Mesothelial cell of epicardium (in vitro differentiated cells): ENCODE data around the gene DGKI. TPM values are rescaled to one million over a fixed set of nuclear protein-coding genes. Genes with fewer than 3 reads are reported as not detected.

Source experiments
- DNase-seq, 2 experiments: peaks; one replicate each; pipeline ENCODE4 v3.0.0; 2021; ENCODE audit warnings: low spot score in 2 of 2; ENCODE audit not compliant: unreplicated experiment in 2 of 2
- H3K27ac Mint-ChIP-seq: 2 replicates; pipeline ENCODE4 v1.8.0; 2021; ENCODE audit warnings: mixed read lengths
- H3K27me3 Mint-ChIP-seq: 2 replicates; pipeline ENCODE4 v1.8.0; 2021; ENCODE audit warnings: low read depth, mixed read lengths
- H3K36me3 Mint-ChIP-seq: 2 replicates; pipeline ENCODE4 v1.8.0; 2021; ENCODE audit warnings: mixed read lengths
- H3K4me1 Mint-ChIP-seq: 2 replicates; pipeline ENCODE4 v1.8.0; 2021; ENCODE audit warnings: mixed read lengths
- H3K4me3 Mint-ChIP-seq: 2 replicates; pipeline ENCODE4 v1.8.0; 2021; ENCODE audit warnings: mild to moderate bottlenecking, moderate library complexity, mixed read lengths
- H3K9me3 Mint-ChIP-seq: 2 replicates; pipeline ENCODE4 v1.8.0; 2021; ENCODE audit warnings: mixed read lengths
- total RNA-seq: library from RNA; stranded (reverse); gene quantifications from 3 replicates; pipeline ENCODE4 v1.2.1, GENCODE V29; 2021
- TF ChIP-seq, protein P1 (sequence below): fragments of 200-600 bp; sonication (generic); IDR thresholded peaks from one replicate; pipeline ENCODE4 v1.5.0; 2021; ENCODE audit warnings: antibody characterized with exemption; ENCODE audit not compliant: unreplicated experiment

The DGKI gene
- total RNA-seq, 1 donor from 2014 or later: 2.0 TPM

DNA sequence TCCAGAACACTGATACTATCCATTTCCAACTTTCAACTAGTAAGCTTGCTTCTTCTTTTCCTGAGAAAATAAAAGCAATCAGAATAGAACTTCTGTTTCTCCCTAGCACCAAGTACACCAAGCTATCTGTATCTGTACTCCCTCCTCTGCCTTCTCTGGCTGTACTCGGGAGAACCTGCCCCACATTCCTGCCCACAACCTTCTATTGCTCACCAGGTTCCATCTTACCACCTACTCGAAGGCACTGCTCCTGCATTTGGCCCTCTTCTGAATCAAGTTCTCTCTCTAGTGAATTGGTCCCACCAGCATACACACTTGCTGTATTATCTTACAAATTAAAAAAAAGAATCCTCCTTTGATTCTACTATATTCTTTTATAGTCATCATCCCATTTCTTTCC, 333.7 kb downstream of the DGKI start:
- Mint-ChIP-seq H3K4me1 (peaks cover 27% of the 10 kb centered on the region), H3K27ac (no peak overlapping the region), H3K9me3 (peaks cover 9% of the 10 kb centered on the region), H3K27me3 (peaks cover 5% of the 10 kb centered on the region), H3K36me3 (no peaks in the 10 kb centered on the region), H3K4me3 (no peak overlapping the region)
- DNase-seq: no peak
- TF ChIP-seq, protein P1, sequence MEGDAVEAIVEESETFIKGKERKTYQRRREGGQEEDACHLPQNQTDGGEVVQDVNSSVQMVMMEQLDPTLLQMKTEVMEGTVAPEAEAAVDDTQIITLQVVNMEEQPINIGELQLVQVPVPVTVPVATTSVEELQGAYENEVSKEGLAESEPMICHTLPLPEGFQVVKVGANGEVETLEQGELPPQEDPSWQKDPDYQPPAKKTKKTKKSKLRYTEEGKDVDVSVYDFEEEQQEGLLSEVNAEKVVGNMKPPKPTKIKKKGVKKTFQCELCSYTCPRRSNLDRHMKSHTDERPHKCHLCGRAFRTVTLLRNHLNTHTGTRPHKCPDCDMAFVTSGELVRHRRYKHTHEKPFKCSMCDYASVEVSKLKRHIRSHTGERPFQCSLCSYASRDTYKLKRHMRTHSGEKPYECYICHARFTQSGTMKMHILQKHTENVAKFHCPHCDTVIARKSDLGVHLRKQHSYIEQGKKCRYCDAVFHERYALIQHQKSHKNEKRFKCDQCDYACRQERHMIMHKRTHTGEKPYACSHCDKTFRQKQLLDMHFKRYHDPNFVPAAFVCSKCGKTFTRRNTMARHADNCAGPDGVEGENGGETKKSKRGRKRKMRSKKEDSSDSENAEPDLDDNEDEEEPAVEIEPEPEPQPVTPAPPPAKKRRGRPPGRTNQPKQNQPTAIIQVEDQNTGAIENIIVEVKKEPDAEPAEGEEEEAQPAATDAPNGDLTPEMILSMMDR: no peak

DNA sequence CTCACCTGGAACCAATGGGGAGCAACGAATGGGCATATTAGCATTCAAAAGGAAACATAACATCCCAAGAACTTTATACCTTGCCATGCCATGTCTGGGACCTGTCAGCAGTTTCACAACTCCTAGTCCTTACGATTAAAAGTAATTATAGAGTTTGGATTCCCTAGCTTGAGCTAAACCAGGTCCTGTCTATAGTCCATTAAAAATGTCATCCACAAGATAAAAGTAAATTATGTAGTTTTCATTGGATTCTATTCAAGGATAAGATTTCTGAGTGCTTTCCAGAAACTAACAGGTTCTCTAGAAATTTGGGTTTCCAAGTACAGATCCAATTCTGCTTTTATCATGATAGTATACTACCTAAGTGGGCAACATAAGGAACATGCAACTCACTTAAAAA, 339.7 kb downstream of the DGKI start:
- H3K36me3 Mint-ChIP-seq: no peaks in the 10 kb centered on the region
- H3K4me1 Mint-ChIP-seq: peaks cover 25% of the 10 kb centered on the region
- no peak overlapping the region for H3K4me3 Mint-ChIP-seq
- no peak overlapping the region for H3K27ac Mint-ChIP-seq
- DNase-seq: no peak
- peaks cover 5% of the 10 kb centered on the region for H3K27me3 Mint-ChIP-seq
- TF ChIP-seq, protein P1: no peak
- peaks cover 6% of the 10 kb centered on the region for H3K9me3 Mint-ChIP-seq

DNA sequence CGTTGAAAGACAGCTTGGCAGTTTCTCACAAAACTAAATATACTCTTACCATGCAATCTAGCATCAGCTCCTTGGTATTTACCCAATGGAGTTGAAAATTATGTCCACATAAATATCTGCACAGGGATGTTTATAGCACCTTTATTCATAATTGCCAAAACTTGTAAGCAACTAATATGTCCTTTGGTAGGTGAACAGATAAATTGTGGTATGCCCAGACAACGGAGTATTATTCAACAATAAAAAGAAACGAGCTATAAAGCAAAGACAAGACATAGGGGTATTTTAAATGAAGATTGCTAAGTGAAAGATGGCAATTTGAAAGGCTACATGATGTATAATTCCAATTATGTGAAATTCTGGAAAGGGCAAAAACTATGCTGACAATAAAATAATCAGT, 340.7 kb downstream of the DGKI start:
- H3K27me3 Mint-ChIP-seq: peaks cover 5% of the 10 kb centered on the region
- no peaks in the 10 kb centered on the region for H3K36me3 Mint-ChIP-seq
- TF ChIP-seq, protein P1: no peak
- H3K27ac Mint-ChIP-seq: no peak overlapping the region
- H3K4me1 Mint-ChIP-seq: peaks cover 25% of the 10 kb centered on the region
- DNase-seq: no peak
- H3K9me3 Mint-ChIP-seq: peaks cover 6% of the 10 kb centered on the region
- no peak overlapping the region for H3K4me3 Mint-ChIP-seq

DNA sequence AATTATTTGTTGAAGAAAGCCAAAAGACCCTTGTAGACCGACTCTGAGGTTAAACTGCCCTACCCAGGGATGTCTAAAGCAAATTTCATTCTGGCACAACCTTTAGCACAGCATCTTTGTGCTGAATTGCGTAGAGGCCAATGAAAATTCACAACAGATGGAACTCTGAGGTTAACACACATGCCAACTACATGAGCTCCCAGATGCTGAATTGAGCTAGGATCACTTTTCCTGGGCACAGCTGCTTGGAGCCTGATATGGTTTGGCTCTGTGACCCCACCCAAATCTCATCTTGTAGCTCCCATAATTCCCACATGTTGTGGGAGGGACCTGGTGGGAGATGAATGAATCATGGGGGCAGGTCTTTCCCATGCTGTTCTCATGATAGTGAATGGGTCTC, 345.2 kb downstream of the DGKI start:
- peaks cover 10% of the 10 kb centered on the region for H3K9me3 Mint-ChIP-seq
- peaks cover 4% of the 10 kb centered on the region for H3K4me1 Mint-ChIP-seq
- H3K4me3 Mint-ChIP-seq: no peak overlapping the region
- H3K36me3 Mint-ChIP-seq: no peaks in the 10 kb centered on the region
- no peak for DNase-seq
- H3K27me3 Mint-ChIP-seq: peaks cover 5% of the 10 kb centered on the region
- TF ChIP-seq, protein P1: no peak
- H3K27ac Mint-ChIP-seq: no peak overlapping the region

DNA sequence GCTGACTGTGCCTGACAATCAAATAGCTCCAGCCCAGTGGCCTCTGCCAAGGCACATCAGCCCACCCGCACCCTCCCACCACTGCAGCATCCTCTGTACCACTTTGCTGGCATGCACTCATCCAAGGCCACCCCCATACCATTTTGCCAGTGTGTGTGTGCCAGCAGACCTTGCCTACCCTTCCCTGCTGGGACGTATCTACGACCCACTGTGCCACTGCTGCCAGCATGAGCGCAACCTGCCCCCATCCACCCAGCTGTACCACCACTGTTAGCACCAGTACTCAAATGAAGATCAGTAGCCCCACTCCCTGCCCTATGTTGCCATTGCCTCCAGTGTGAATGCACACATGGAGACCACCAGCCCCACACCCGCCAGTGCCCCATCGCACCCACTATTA, 353.9 kb downstream of the DGKI start:
- Mint-ChIP-seq H3K9me3 (peaks cover 37% of the 10 kb centered on the region), H3K27ac (no peak overlapping the region), H3K27me3 (peaks cover 3% of the 10 kb centered on the region), H3K4me1 (no peaks in the 10 kb centered on the region), H3K36me3 (peaks cover 14% of the 10 kb centered on the region), H3K4me3 (no peak overlapping the region)
- TF ChIP-seq, protein P1: no peak
- DNase-seq: no peak

DNA sequence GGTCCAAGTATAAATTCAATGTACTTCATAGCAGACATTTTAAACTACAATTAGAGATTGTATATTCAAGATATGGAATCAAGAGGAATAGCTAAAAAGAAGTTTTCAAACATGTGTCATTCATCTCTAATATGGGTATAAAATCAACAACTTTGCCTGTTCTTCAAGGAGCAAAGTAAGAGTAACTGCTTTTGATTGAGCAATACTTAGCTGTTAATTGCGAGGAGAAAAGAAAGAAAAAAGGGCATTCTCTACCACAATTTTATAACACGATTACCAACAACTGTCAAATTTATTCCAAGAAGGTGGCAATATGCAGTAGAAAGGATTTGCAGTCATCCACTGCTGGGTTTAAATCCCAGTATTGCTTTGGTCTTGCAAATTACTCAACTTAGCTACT, 356.9 kb downstream of the DGKI start:
- Mint-ChIP-seq H3K36me3 (peaks cover 5% of the 10 kb centered on the region), H3K9me3 (peaks cover 21% of the 10 kb centered on the region), H3K27ac (no peak overlapping the region), H3K4me3 (no peak overlapping the region), H3K27me3 (peaks cover 3% of the 10 kb centered on the region), H3K4me1 (no peaks in the 10 kb centered on the region)
- no peak for DNase-seq
- TF ChIP-seq, protein P1: no peak
